Vagina (tissue), 2 donors: ENCODE measurements around the gene SPSB3. TPM values are rescaled to one million over a fixed set of nuclear protein-coding genes. Genes with fewer than 3 reads are reported as not detected.

Experiments used
- DNase-seq, 2 donors: peaks; one replicate each; pipeline ENCODE4 v3.0.0-alpha.2; 2017; ENCODE audit errors: extremely low spot score in 2 of 2
- H3K27ac ChIP-seq: fragments of 200-600 bp; sonication (generic); one replicate; pipeline ENCODE4 v1.5.1; 2019
- H3K27me3 ChIP-seq: fragments of 200-600 bp; sonication (generic); one replicate; pipeline ENCODE4 v1.5.1; 2019
- H3K36me3 ChIP-seq, 2 donors: fragments of 200-600 bp; sonication (generic); one replicate each; pipeline ENCODE4 v1.5.1; 2017 to 2019
- H3K4me1 ChIP-seq: fragments of 200-600 bp; sonication (generic); one replicate; pipeline ENCODE4 v1.5.1; 2019
- H3K4me3 ChIP-seq, 2 donors: fragments of 200-600 bp; sonication (generic); 1 replicate in 1 of 2; 2 replicates in 1 of 2; pipeline ENCODE4 v1.5.1; 2016 to 2019
- H3K9me3 ChIP-seq: fragments of 200-600 bp; sonication (generic); one replicate; pipeline ENCODE4 v1.5.1; 2019
- CTCF ChIP-seq, 3 experiments: fragments of 450-650 bp in 2 of 3; fragments of 200-600 bp in 1 of 3; sonication (generic) in 1 of 3; IDR thresholded peaks; one replicate each; pipeline ENCODE4 v1.5.1; 2017 to 2019; ENCODE audit warnings: antibody characterized with exemption in 3 of 3, mild to moderate bottlenecking in 2 of 3, moderate library complexity in 2 of 3
- POLR2A ChIP-seq, 2 donors: fragments of 450-650 bp; IDR thresholded peaks; one replicate each; pipeline ENCODE4 v1.6.1; 2017; ENCODE audit warnings: antibody characterized with exemption in 2 of 2, mild to moderate bottlenecking in 2 of 2, moderate library complexity in 2 of 2
- POLR2AphosphoS5 ChIP-seq, 2 donors: sonication (generic); formaldehyde crosslinking; IDR thresholded peaks; one replicate each; pipeline ENCODE4 v1.9.0; 2017; ENCODE audit warnings: antibody characterized with exemption in 2 of 2, mild to moderate bottlenecking in 2 of 2, low read depth in 1 of 2; ENCODE audit not compliant: insufficient read depth in 1 of 2
- intact Hi-C: fragments of 100-400 bp; cut with DNase I; formaldehyde crosslinking; loops from one replicate; pipeline ENCODE4 v1.15.1; 2023
- total RNA-seq: library from RNA; depleted of rRNA; stranded (reverse); fragments of >200 nt; gene quantifications from one replicate; pipeline ENCODE4 v1.2.3, GENCODE V29; 2016

The SPSB3 gene
- total RNA-seq, 1 donor from 2014 or later = 75.9 TPM

GRCh38 chr16:1816396-1817275 is 34.3 kb upstream of the SPSB3 start:
- no peaks in the 10 kb centered on the region for H3K9me3 ChIP-seq
- H3K27ac ChIP-seq = no peak overlapping the region
- H3K4me3 ChIP-seq = no peak overlapping the region
- no peak for DNase-seq
- peaks cover 0 to 49% of the 10 kb centered on the region in 2 donors for H3K36me3 ChIP-seq
- no peaks in the 10 kb centered on the region for H3K27me3 ChIP-seq
- no peaks in the 10 kb centered on the region for H3K4me1 ChIP-seq
- no peak for TF ChIP-seq CTCF (IDR thresholded peaks at IDR 0.05)
- TF ChIP-seq POLR2AphosphoS5 (IDR thresholded peaks at IDR 0.05; ENCODE audit: insufficient read depth in 1 of 2, low read depth in 1 of 2) = no peak
- intact Hi-C loops = no loop called here

- H3K4me3 ChIP-seq = no peak overlapping the region
- peaks cover 0 to 42% of the 10 kb centered on the region in 2 donors for H3K36me3 ChIP-seq
- TF ChIP-seq POLR2A (IDR thresholded peaks at IDR 0.05) (no peak), POLR2AphosphoS5 (IDR thresholded peaks at IDR 0.05; ENCODE audit: insufficient read depth in 1 of 2, low read depth in 1 of 2) (no peak), CTCF (IDR thresholded peaks at IDR 0.05) (no peak)
- no peak for DNase-seq
- H3K4me1 ChIP-seq = no peaks in the 10 kb centered on the region
- intact Hi-C loops = no loop called here
- no peaks in the 10 kb centered on the region for H3K9me3 ChIP-seq
- no peaks in the 10 kb centered on the region for H3K27me3 ChIP-seq
- H3K27ac ChIP-seq = no peak overlapping the region
Observed at GRCh38 chr16:1815461-1815860, 33.1 kb upstream of the SPSB3 start.

GRCh38 chr16:1812732-1813163 is 30.4 kb upstream of the SPSB3 start:
- intact Hi-C loops = no loop called here
- no peak for DNase-seq
- TF ChIP-seq POLR2A (IDR thresholded peaks at IDR 0.05) (no peak), CTCF (IDR thresholded peaks at IDR 0.05) (peak; percentile 15 to 55 (median 40)), POLR2AphosphoS5 (IDR thresholded peaks at IDR 0.05; ENCODE audit: insufficient read depth in 1 of 2, low read depth in 1 of 2) (peak in 1 of 2 donors; percentile 22)
- H3K27me3 ChIP-seq = no peaks in the 10 kb centered on the region
- no peak overlapping the region for H3K27ac ChIP-seq
- H3K9me3 ChIP-seq = no peaks in the 10 kb centered on the region
- H3K4me1 ChIP-seq = no peaks in the 10 kb centered on the region
- no peak overlapping the region for H3K4me3 ChIP-seq
- peaks cover 0 to 39% of the 10 kb centered on the region in 2 donors for H3K36me3 ChIP-seq

- no peak for TF ChIP-seq POLR2AphosphoS5 (IDR thresholded peaks at IDR 0.05; ENCODE audit: insufficient read depth in 1 of 2, low read depth in 1 of 2)
- TF ChIP-seq POLR2A (IDR thresholded peaks at IDR 0.05) = no peak
- no peak for TF ChIP-seq CTCF (IDR thresholded peaks at IDR 0.05)
- Histone ChIP-seq H3K9me3 (no peaks in the 10 kb centered on the region), H3K4me3 (no peak overlapping the region), H3K27ac (no peak overlapping the region), H3K27me3 (no peaks in the 10 kb centered on the region), H3K36me3 (peaks cover 0 to 24% of the 10 kb centered on the region in 2 donors), H3K4me1 (no peaks in the 10 kb centered on the region)
- no peak for DNase-seq
- intact Hi-C loops = no loop called here
Observed at GRCh38 chr16:1810536-1810935, 28.2 kb upstream of the SPSB3 start.

- no peaks in the 10 kb centered on the region for H3K4me1 ChIP-seq
- intact Hi-C loops = no loop called here
- H3K27me3 ChIP-seq = no peaks in the 10 kb centered on the region
- H3K9me3 ChIP-seq = no peaks in the 10 kb centered on the region
- no peak for DNase-seq
- no peak overlapping the region for H3K27ac ChIP-seq
- H3K36me3 ChIP-seq = peaks cover 0 to 22% of the 10 kb centered on the region in 2 donors
- H3K4me3 ChIP-seq = no peak overlapping the region
- no peak for TF ChIP-seq POLR2AphosphoS5 (IDR thresholded peaks at IDR 0.05; ENCODE audit: insufficient read depth in 1 of 2, low read depth in 1 of 2)
- TF ChIP-seq POLR2A (IDR thresholded peaks at IDR 0.05) = no peak
- no peak for TF ChIP-seq CTCF (IDR thresholded peaks at IDR 0.05)
Observed at GRCh38 chr16:1810106-1810505, 27.7 kb upstream of the SPSB3 start.
